ENCODE results near the gene SMIM35. TPM values are rescaled to one million over a fixed set of nuclear protein-coding genes. Genes with fewer than 3 reads are reported as not detected.

SMIM35 gene
- total RNA-seq, 1 experiment from 2014 or later, result not detected

DNA sequence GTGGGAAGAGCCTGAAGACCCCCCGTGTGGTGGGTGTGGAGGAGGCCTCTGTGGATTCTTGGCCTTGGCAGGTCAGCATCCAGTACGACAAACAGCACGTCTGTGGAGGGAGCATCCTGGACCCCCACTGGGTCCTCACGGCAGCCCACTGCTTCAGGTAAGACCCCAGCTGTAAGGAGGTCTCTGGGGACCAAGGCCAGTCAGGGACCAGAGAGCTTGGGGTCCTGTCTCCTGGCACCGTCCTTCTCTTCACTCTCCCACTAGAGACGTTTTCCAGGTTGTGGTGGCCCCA, 24.9 kb upstream of the SMIM35 start:
- Histone ChIP-seq H4K5ac (ENCODE audit: insufficient read length, low read depth, low read length) (no peak overlapping the region), H3K23ac (ENCODE audit: insufficient read length, low read depth, low read length) (no peak overlapping the region), H3K79me2 (ENCODE audit: insufficient read depth, low read length) (no peaks in the 10 kb centered on the region), H3K18ac (ENCODE audit: insufficient read length, low read depth, low read length) (no peak overlapping the region), H3K27me3 (ENCODE audit: insufficient read depth, low read length) (no peaks in the 10 kb centered on the region), H3K23me2 (ENCODE audit: insufficient read length, low read depth, low read length, poor library complexity, severe bottlenecking) (no peaks in the 10 kb centered on the region), H3K56ac (ENCODE audit: insufficient read length, low read depth, low read length) (no peak overlapping the region), H4K8ac (replicated peaks; ENCODE audit: insufficient read length, low read depth, low read length) (no peak overlapping the region), H2AFZ (ENCODE audit: low read length) (no peak overlapping the region), H3K4ac (ENCODE audit: low read depth, low read length) (no peak overlapping the region), H3K79me1 (ENCODE audit: insufficient read depth, low read depth, low read length, poor library complexity, severe bottlenecking) (no peaks in the 10 kb centered on the region), H3K4me2 (ENCODE audit: insufficient read depth, insufficient read length, low read length) (no peak overlapping the region), H3K9ac (ENCODE audit: extremely low read depth, insufficient read length, low read length) (no peak overlapping the region), H3K9me3 (ENCODE audit: control insufficient read depth, low read depth, low read length) (no peaks in the 10 kb centered on the region), H3K27ac (ENCODE audit: insufficient read length, low read depth, low read length) (no peak overlapping the region), H4K91ac (ENCODE audit: insufficient read length, low read depth, low read length) (no peak overlapping the region), H3K4me1 (ENCODE audit: insufficient read depth, low read length) (0 out of 2 replicates have a peak, but pooled peaks cover 3% of the 10 kb centered on the region), H2AK5ac (ENCODE audit: insufficient read length, low read length) (no peak overlapping the region), H3K14ac (ENCODE audit: insufficient read depth, low read length) (no peak overlapping the region), H2BK20ac (ENCODE audit: low read depth, low read length, poor library complexity, severe bottlenecking) (no peak overlapping the region), H3T11ph (ENCODE audit: low read length) (no peak overlapping the region), H2BK5ac (ENCODE audit: insufficient read length, low read length) (no peak overlapping the region), H2BK120ac (ENCODE audit: low read depth, low read length, poor library complexity, severe bottlenecking) (no peak overlapping the region), H2BK12ac (ENCODE audit: insufficient read length, low read depth, low read length) (no peak overlapping the region), H4K20me1 (ENCODE audit: control insufficient read depth, insufficient read depth, insufficient read length) (no peaks in the 10 kb centered on the region), H2BK15ac (ENCODE audit: low read depth, low read length) (no peak overlapping the region)
- no peak for DNase-seq
- H3K9me3 Mint-ChIP-seq, result no peaks in the 10 kb centered on the region
- H3K4me1 Mint-ChIP-seq, result peaks cover 9 to 19% of the 10 kb centered on the region in 2 experiments
- WGBS (ENCODE audit: extremely low coverage, insufficient read length, low lambda C conversion rate), result no CpG with 5 or more reads among the region's 6 CpGs
- H3K36me3 Mint-ChIP-seq (ENCODE audit: insufficient read depth in 1 of 3, low read depth in 3 of 3), result no peaks in the 10 kb centered on the region; a peak in 1 of 7 replicates
- no peak overlapping the region for H3K27ac Mint-ChIP-seq
- H3K27me3 Mint-ChIP-seq (ENCODE audit: low read depth), result peaks cover 6% of the 10 kb centered on the region
- TF ChIP-seq, protein P1, sequence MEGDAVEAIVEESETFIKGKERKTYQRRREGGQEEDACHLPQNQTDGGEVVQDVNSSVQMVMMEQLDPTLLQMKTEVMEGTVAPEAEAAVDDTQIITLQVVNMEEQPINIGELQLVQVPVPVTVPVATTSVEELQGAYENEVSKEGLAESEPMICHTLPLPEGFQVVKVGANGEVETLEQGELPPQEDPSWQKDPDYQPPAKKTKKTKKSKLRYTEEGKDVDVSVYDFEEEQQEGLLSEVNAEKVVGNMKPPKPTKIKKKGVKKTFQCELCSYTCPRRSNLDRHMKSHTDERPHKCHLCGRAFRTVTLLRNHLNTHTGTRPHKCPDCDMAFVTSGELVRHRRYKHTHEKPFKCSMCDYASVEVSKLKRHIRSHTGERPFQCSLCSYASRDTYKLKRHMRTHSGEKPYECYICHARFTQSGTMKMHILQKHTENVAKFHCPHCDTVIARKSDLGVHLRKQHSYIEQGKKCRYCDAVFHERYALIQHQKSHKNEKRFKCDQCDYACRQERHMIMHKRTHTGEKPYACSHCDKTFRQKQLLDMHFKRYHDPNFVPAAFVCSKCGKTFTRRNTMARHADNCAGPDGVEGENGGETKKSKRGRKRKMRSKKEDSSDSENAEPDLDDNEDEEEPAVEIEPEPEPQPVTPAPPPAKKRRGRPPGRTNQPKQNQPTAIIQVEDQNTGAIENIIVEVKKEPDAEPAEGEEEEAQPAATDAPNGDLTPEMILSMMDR (conservative IDR thresholded peaks at IDR 0.05), result no peak
- no peak overlapping the region for H3K4me3 Mint-ChIP-seq

Measured in H9 (cell line).